Stimulated activated CD4-positive, alpha-beta T cell treated with anti-CD3 and anti-CD28 coated beads, Interleukin-15, amount 100 ng/mL, for 24 hours (primary cell): ENCODE measurements around the gene PNMT.

Source experiments
- DNase-seq: peaks from one replicate; pipeline ENCODE4 v3.0.0-alpha.2; 2020

Gene PNMT, protein sequence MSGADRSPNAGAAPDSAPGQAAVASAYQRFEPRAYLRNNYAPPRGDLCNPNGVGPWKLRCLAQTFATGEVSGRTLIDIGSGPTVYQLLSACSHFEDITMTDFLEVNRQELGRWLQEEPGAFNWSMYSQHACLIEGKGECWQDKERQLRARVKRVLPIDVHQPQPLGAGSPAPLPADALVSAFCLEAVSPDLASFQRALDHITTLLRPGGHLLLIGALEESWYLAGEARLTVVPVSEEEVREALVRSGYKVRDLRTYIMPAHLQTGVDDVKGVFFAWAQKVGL

DNA sequence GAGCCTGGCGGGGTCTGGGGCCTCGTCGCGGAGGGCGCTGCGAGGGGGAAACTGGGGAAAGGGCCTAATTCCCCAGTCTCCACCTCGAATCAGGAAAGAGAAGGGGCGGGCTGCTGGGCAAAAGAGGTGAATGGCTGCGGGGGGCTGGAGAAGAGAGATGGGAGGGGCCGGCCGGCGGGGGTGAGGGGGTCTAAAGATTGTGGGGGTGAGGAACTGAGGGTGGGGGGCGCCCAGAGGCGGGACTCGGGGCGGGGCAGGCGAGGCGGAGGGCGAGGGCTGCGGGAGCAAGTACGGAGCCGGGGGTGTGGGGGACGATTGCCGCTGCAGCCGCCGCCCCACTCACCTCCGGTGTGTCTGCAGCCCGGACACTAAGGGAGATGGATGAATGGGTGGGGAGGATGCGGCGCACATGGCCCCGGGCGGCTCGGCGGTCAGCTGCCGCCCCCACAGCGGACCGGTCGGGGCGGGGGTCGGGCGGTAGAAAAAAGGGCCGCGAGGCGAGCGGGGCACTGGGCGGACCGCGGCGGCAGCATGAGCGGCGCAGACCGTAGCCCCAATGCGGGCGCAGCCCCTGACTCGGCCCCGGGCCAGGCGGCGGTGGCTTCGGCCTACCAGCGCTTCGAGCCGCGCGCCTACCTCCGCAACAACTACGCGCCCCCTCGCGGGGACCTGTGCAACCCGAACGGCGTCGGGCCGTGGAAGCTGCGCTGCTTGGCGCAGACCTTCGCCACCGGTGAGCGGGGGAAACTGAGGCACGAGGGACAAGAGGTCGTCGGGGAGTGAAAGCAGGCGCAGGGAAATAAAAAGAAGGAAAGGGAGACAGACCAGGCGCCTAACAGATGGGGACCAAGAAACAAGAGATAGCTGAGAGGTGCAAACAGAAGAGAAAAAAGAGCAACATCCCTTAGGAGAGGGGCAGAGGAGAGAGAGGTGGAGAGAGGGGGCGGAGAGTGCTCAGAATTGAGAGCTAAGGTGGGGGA is at the start of gene PNMT:
Gene PNMT (plus strand): TSS at position 509 of the 980 bp plus-strand sequence. CDS start 23 bp downstream, at position 532.
- DNase-seq, result peak; percentile 86

DNA sequence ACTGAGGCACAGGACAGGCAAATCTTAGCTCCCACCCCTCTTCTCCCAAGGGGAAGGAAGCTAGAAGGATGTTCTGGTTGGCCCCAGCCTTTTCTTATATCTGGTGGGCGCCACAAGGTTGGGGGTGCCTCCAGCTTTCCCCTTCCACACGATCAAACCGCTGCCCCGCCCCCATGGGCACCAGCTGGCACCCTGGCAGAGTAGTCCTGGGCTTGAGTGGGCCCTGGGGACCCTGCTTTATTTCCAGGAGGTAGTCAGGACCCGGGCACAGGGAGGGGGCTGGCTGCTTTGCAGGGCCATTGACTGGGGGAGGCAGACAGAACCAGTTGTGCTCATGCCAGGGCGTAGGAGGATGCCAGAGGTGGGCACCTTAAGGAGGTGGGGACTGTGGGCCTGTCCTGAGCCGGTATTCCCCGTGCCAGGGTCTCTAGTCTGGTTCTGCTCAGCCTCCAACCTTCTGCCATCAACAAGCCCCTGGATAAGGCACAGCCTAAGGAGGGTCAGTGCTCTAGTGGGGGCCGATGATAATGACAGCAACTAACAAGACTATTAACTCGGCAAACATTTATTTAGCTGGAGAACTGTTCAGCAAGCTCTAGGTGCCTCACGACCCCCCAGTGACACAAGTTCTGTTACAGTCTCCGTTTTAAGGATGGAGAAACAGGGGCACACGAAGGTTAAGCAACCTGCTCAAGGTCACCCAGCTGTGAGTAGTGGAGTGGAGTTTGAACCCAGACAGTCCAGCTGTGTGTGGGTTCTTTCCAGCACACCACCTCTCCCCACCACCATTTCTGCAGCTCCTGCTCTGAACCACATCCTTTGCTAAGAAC is 49.1 kb upstream of the PNMT start:
- DNase-seq, result no peak

DNA sequence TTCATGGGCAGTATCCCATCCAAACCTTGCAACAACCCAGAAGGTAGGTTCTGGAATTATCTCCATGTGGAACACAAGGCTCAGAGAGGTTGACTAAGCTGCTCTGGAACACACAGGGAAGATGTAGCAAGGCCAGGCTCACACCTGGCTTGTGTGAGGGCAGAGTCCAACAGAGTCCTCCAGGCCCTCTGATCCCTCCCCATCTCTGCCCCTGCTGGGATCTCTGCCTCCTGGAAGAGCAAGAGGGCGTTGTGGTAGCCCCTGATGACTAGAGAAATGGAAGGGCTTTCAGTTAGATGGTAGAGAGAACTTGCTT is 48.5 kb upstream of the PNMT start:
- no peak for DNase-seq

DNA sequence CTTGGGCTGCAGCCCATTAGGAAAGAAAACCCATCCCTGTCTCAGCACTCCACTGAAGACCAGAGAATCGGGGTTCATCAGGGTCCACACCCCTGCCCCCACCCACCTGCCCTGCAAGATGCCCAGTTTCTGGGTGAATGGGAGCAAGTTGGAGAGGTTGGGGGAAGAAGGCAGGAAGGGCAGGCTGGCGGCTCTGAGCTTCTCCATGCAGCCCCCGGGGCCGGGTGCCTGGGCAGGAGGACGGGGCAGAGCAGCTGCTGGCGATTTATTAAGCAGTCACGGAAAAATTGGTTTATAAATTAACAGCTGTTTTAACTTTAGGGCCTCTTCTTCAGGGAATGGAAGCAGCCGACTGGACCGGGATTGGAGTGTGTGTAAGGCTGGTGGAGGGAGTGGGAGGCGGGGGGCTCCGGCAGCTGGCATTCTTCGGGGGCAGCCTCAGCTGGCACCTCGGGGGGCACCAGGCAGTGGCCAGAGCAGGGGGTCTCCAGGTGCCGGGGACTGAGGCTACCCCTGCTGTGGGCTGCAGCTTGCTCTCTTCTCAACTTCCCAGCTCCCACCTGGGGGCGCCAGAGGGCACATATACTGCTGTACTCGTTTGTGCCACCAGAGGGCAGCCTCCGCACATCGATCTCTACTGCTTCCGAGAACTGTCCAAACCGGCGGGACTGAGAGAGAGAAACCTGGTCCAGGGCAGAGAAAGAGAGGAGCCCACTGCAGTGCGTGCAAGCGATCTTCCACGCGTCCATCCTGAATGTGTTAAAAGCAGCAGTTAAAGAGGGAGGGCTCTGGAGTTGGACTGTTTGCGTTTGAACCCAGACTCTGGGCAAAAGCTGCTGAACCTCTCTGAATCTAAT is 46.5 kb upstream of the PNMT start:
- DNase-seq, result peak; percentile 87

DNA sequence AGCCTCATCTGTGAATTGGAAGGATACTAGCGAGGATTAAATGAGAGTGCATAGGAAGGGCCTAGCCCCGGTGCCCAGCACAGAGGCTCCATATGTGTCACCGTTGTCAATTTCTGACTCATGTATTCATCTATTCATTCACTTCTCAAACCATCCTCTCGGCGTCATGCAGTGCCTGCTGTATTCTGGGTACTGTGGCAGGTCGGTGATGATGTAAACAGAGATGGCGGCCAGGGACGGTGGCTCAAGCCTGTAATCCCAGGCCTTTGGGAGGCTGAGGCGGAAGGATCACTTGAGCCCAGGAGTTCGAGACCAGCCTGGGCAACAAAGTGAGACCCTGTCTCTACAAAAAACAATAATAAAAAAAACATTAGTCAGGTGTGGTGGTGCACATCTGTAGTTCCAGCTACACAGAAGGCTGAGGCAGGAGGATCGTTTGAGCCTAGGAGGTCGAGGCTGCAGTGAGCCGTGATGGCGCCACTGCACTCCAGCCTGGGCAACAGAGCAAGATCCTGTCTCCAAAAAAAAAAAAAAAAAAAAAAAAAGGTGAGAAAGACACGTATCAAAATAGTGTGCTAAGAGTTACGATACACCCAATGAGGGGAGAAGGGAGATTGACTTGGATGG is 45.8 kb upstream of the PNMT start:
- peak; percentile 63 for DNase-seq

DNA sequence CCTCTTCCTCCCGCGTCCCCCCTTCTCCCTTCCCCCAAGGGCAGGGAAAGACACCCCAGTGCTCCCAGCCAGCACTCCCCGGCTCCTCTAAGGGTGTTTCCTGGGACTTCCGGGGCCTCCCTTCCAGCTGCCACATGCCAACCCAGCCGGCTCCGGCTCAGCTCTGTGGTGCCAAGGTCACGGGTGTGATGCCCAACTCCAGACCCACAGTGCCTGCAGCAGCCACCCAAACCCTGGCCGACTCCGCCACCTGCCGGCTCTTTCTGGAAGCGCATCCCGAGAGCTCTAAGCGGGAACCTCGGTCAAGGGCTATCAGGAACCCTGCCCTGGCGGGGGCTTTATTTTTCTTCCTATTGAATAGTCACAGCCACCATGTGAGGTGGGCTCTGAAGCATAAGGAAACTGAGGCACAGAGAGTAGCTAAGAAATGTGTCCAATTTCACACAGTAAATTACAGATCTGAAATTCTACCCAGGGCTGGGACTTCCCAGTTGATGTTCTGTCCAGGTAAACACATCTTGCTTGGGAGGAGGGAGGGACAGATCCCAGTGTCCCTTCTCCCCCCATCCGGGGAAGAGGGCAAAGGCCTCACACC is 44.8 kb upstream of the PNMT start:
- peak; percentile 91 for DNase-seq

DNA sequence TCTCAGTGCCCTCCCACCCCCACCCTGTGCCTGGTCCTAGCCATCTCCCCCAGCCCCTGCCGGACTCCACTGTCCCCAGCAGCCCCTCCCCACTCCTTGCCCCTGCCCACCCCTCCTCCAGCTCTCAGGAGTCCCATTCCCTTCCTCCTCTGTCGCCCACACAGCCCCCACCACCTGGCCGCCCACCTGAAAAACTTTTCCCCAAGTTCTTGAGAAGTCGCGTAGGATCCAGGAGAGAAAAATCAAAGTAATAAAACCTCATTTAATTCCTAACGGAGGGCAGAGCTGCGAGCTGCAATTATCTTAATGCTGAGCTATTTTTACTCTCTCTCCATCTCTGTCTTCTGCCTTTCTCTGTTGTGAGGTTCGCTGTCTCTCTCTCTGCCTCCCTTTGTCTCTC is 43.9 kb upstream of the PNMT start:
- no peak for DNase-seq

DNA sequence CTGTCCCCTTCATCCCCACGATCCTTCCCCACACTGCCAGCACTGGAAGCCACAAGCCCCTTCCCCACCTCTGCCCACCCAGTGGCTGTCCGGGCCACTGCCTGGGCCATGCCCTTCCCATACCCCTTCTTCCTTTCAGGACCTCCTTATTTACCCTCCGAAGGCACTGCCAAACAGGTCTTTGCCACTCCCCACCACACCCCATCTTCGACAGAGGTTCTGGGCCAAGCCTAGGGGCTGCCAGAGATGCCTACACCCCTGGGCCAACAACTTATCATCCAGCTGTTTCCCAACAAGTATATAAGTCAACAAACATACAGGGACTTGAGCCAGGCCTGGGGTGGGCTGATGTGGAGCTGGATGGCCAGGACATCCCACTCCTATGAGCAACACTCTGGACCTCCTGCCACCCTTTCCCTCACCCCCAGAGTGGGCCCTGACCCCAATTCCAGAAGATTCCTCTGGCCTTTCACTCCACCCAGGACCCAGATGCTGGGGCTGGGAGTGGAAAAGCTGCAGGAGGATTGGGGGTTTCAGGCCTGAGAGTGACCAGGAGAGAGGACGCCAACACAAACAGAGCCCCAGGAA is 43.0 kb upstream of the PNMT start:
- DNase-seq, result no peak

DNA sequence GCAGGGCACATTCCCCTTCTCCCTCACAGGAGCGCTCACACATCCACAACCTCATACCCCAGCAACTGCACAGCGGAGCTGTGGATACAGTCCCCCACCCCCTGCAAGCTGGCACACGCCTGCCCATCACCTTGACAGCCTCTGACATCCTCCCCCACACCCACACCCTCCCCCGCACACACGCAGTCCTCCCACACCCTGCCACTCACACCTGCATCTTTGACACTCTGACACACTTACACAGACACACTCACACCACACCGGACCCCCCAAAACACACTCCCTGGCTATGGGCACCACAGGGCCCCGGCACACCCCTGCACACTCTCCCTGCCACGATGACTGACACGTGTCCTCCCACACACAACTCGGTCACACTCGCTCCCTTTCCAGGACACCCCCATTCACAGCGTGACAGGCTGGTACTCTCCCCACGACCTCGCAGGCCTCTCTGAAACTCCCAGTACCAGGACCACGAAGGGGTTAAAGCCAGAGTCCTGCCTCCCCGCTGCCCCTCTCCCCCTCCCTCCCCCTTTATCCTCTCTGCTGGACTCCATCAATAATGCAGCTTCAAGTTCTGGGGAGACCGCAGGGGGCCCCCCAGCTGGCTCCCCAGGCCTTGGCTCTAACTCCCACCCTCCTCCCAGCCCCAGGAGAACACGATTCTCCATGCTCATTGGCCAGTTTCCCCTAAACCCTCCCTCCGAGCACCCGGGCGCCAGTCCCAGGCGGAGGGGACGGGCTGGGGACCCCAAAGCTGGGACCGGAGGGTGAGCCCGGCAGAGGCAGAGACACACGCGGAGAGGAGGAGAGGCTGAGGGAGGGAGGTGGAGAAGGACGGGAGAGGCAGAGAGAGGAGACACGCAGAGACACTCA is 41.8 kb upstream of the PNMT start, which contains the start of gene PPP1R1B:
Gene PPP1R1B (plus strand): TSS at position 782 of the 876 bp plus-strand sequence. CDS start 441 bp downstream, outside the sequence.
- peak; percentile 36 for DNase-seq

DNA sequence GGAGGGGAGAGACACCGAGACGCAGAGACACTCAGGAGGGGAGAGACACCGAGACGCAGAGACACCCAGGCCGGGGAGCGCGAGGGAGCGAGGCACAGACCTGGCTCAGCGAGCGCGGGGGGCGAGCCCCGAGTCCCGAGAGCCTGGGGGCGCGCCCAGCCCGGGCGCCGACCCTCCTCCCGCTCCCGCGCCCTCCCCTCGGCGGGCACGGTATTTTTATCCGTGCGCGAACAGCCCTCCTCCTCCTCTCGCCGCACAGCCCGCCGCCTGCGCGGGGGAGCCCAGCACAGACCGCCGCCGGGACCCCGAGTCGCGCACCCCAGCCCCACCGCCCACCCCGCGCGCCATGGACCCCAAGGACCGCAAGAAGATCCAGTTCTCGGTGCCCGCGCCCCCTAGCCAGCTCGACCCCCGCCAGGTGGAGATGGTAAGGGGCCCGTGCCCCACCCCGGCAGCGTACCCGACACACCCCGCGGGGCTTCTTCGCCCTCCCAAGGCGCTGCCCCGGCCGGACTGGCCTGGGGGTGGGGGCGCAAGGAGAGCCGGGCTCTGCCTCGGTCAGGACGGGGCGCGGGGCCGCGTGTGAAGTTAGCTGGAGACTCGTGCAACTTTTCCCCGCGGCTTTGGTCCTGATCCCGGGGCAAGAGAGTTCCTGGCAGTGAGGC is 41.1 kb upstream of the PNMT start:
- no peak for DNase-seq

DNA sequence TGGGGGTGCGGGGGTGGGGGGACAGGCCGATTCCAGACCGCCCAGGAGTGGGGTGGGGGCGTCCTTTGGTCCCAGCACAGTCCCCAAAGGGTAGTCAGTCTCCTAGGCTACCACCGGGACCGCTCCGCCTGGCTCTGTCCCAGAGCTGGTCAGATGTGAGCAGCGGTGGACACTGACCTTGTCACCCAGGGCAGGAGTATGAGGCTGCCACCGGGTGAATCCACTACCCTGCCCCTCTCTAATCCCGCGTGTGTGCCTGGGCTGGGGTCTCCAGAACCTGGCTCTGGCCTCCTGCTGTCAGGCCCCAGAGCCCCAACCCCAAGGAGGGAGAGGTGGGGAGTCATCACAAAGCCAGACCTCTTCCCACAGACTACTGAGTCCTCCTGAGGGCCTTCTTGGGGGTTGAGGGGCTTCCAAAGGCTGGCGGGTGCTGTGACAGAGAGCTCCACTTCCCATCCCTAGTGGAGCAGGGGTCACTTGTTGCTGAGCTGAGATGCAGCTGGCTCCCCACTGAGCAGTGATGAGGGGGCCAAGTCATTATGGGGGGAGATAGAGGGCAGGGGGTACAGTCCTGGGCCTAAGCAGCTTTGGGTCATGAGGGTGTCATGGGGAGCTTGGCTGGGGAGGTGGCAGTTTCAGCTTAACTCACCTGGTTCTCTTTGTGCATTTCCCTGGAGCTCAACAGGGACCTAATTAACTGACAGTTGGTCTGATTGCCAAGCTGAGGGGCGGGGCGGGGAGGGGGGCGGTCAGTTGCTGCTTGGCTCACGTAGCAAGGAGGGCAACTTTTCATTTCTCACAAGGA is 40.3 kb upstream of the PNMT start:
- DNase-seq, result no peak

DNA sequence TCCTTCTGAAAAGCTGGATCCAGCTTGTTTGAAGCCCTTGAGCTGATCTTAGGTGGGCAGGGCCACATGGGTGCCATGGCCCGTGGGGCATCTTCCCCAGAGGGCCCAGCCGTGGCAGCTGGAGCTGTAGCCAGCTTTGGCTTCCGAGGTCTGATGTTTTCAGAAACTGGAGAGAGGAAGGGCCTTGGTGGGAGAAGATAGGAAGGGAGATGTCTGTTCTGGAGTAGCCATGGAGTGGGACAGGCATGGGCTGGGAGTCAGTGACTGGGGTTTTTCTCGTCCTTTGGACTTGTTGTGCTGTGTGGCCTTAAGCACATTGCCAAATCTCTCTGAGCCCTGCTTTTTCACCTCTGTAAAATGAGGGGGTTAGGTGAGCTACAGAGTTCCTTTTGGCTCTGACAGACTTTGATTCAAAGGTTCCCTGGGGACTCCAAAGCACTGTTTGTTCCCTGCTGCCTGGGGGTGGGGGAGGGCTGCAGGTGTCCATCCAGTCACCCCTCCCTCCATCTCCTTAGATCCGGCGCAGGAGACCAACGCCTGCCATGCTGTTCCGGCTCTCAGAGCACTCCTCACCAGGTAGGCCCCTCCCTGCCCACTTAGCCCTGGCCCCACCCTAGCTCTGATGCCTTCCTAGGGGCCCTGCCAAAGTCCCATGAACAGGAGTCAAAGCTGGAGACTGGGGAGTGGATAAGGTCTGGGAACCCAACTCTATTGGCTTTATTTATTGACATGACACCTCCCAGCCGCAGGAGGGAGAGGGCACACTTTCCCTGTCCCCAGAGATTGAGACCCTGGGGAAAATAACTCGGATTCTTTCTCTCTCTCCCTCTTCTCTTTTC is 39.4 kb upstream of the PNMT start:
- DNase-seq, result no peak

DNA sequence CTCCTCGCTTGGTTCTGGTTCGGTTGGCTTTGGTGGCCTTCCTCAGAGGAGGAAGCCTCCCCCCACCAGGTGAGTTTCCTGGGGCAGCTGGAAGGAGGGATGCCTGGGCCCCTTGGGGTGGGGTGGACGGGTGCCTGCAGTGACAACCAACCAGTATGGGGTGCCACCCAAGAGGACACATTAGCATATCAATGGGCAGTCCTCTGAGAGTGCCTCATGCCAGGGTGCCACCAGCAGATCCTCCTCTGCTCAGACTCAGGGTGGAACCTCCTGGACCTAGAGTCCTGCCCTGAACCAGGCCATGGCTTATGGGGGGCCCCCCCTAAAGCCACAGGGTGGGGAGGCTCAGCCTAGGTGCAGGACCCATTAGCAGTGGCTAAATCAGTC is 38.8 kb upstream of the PNMT start:
- no peak for DNase-seq

DNA sequence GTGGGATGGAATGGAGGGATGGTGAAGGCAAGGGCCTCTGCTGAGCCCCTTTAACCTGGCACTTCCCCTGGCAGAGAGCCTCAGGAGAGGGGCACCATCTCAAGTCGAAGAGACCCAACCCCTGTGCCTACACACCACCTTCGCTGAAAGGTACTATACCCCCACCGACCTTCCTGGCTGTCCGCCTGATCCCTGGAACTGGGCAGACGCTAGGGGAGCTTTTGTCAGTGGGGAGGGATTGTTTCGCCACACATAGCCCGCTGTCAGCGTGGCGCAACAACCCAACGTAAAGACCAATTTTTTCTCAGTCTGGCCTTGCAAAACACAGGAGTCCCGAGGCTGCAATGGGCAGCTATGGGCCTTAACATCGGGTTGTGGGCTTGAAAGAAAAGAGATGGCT is 38.4 kb upstream of the PNMT start:
- no peak for DNase-seq

DNA sequence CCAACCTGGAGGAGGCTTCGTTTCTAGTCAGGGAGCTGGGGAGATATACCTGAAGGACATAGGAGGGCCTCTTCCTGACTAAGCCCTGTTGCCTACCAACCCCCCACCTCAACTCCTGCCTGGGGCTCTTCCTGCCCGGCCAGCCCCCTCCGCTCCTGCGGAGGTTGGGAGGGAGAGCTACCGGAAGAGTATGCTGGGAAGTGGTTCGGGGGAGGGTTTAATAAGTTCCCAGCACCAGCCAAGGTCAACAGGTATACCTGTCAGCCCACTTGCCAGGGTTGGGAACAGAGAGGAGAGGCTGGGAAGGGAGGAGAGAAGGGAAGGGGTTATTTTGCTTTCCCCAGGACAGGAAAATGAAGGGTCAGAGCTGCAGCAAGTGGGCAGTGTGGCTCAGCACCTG is 36.9 kb upstream of the PNMT start:
- DNase-seq, result no peak

DNA sequence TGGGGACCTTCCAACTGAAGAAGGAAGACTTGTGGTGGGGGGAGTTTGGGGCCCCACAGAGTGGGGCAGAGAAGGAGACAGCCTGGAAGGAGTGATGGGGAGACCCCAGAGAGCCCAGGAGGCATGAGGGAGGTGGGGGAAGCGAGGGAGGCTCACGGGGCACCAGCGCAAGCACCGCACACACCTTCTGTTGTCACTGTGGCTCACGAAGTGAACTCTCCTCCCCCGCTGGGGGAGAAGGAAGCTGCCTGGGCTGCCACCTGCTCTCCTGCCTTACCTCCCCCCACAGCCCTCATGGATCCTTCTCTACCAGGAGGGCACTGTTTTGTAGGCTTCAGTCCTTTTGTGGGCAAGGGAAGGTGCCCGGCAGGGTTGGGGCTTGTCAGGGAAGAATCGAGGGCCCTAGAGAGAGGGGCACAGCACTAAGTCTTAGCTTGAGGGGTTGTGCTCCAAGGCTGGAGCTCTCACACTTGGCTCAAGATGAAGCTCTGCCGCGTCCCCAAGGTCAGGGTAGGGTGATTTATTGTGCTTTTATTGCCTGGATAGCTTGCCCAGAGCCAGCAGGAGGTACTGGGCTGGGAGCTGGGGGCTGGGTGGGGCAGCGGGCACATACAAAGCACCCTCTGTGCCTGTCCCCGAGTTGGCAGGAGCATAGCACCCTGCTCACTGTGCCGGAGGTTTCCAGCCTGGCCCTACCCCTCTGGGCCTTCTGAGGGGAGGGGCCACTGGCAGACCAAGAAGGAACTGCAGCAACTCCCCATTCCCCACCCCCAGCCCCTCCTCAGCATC is 35.9 kb upstream of the PNMT start:
- DNase-seq, result no peak
